GM10248 (cell line): ENCODE data around the gene S1PR3.

Source experiments
- CTCF ChIA-PET: fragments of 300-600 bp; sonication (Branson Sonifier 250); formaldehyde crosslinking; extraction: SDS; loops from one replicate; lab custom pipeline; 2021; ENCODE audit warnings: antibody characterized with exemption; lab: Yijun Ruan, JAX
- POLR2A ChIA-PET: fragments of 350-650 bp; sonication (Branson Sonifier 250); formaldehyde crosslinking; extraction: SDS; loops from one replicate; lab custom pipeline; 2020; ENCODE audit warnings: antibody characterized with exemption; lab: Yijun Ruan, JAX
- DNase-seq: peaks from one replicate; pipeline ENCODE4 v3.0.0; 2012; ENCODE audit errors: extremely low spot score
- CTCF ChIP-seq: IDR thresholded peaks from 2 replicates; pipeline ENCODE4 v1.5.1; 2012; ENCODE audit warnings: mild to moderate bottlenecking, low read depth; ENCODE audit errors: extremely low read depth, missing control alignments, control extremely low read depth

The S1PR3 gene

GRCh38 chr9:88990041-88990728 is 1.1 kb upstream of the S1PR3 start:
- POLR2A ChIA-PET: no interaction called here
- DNase-seq: no peak
- no peak for TF ChIP-seq CTCF
- CTCF ChIA-PET: no interaction called here

- no peak for DNase-seq
- ChIA-PET POLR2A (no interaction called here), CTCF (no interaction called here)
- no peak for TF ChIP-seq CTCF
Observed at GRCh38 chr9:88990729-88991065, 571 bp upstream of the S1PR3 start.

GRCh38 chr9:88992556-88992955 is 1.3 kb downstream of the S1PR3 start:
- no peak for DNase-seq
- POLR2A ChIA-PET: no interaction called here
- TF ChIP-seq CTCF: no peak
- CTCF ChIA-PET: interaction anchor here (1.3 kb wide), 1 partner anchor 9 kb away, joined by 4 read pairs; no protein-coding TSS in a partner anchor

GRCh38 chr9:88993327-88993726 is 2.1 kb downstream of the S1PR3 start:
- CTCF ChIA-PET: no interaction called here
- no peak for DNase-seq
- TF ChIP-seq CTCF: no peak
- POLR2A ChIA-PET: no interaction called here

GRCh38 chr9:88993871-88994460 is 2.7 kb downstream of the S1PR3 start:
- ChIA-PET POLR2A (no interaction called here), CTCF (interaction anchor here (0.9 kb wide), 1 partner anchor 17 kb away, joined by 3 read pairs; no protein-coding TSS in a partner anchor)
- DNase-seq: no peak
- TF ChIP-seq CTCF: no peak

GRCh38 chr9:88994469-88995199 is 3.4 kb downstream of the S1PR3 start:
- no peak for TF ChIP-seq CTCF
- POLR2A ChIA-PET: no interaction called here
- DNase-seq: no peak
- CTCF ChIA-PET: interaction anchor here (0.9 kb wide), 1 partner anchor 16 kb away, joined by 3 read pairs; no protein-coding TSS in a partner anchor
